GM03348 (cell line): ENCODE data around the gene SLC10A7.

Experiments used
- DNase-seq: peaks from one replicate; pipeline ENCODE4 v3.0.0; 2012; ENCODE audit warnings: low spot score

The SLC10A7 gene

DNA sequence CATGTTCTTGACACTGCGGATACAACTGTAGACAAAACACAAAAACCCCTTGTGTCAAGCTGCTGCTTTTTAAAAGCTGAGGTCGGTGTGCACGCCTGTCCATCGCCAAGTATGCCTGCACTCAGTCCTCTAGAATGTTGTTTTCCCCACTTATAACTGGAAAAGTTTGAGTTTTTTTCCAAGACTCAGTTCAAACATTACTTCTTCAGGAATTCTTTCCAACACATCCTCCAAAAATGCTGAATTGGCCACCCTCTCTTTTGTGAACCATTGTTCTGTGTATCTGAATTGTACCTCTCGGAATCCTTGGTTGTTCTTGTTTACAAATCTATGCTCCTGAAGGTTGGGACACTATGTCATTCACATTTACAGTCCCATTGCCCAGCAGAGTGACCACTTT lies 212.8 kb downstream of the SLC10A7 start:
- DNase-seq: no peak

DNA sequence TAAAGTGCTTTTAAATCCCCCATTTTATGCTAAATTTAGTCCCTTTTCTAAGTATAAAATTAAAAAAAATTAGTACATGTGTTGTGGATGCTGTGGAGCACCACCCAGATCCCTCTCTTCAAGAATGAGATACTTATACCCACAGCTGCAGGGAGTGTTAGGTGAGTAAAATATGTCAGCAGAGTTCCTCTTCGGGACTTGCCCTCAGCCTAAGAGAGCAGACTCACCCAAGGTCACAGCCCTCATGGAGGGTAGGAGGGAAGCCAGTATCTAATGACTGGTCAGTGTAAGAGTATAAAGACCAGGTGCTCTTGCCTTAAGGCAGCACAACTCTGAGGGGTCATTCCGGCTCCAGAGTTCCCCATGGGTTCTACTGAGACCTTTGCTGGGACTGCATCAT lies 218.9 kb downstream of the SLC10A7 start:
- no peak for DNase-seq

DNA sequence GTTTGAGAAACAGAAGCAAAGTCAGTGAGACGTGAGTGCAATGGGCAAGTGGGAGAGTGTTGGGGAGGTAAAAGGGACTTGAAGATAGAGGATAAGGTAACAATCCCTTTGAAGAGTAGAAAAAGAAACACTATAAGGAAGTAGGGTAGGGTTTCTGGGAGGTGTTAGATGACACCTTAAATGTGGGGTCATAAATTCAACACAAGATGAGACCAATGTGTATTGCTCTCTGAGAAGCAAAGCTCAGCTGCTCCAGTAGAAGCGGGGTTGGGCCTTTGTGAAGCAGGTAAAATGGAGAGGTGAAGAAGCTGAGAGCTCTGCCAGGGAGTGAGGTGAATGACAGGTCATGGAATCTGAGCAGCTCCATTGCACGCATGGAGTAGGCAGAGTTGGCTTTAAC lies 222.1 kb downstream of the SLC10A7 start:
- no peak for DNase-seq

DNA sequence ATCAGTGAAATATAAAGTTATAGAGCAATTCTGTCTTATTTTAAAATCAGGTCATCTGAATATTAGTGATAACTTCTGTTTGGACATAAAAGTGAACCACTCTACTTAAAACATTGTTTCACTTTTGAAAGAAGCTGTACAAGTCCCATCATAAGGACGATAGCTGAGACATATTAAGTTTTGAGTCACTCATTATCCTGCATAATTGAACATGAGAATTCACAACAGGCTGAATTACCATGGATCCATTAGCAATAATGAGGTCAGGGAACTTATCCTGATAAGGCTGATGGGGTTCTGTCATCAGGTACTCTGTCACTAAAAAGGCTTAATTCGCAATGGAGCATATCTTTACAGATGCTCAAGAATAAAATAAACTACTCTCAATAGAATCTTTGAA lies 227.0 kb downstream of the SLC10A7 start:
- no peak for DNase-seq

DNA sequence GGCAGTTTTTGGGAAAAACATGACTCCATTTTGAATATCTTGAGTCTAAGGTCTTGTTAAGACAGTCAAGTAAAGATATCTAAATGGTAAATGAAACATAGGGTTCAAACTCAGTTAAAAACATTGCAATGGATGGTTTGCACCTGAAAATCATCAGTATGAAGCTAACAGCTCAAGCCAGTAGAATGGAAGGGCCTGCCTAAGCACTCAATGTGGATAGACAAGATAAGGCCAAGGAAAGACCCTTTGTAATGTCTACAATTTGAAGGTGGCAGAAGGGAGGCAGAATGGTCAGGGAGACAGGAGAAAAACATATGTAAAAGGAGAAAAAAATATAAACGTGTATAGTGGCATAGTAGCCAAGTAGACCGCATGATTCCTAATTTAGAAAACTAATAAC lies 229.2 kb downstream of the SLC10A7 start:
- no peak for DNase-seq

DNA sequence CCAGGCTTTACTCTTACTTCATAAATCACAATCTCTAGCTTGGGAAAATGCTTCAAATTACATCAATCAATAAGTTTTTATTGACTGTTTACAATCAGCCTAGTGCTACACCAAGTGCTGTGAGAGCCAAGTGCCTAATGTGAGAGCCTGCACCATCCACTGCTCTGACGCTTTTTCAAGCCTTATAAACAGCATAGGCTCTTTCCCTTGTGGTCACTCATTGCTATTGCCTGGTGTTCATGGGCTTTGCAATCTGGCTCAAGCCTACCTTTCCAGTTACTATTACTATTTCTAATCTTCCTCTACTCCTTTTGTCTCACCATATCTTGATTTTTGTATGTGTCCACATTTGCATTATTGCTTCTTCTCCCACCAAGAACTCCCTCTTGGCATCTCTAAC lies 230.4 kb downstream of the SLC10A7 start:
- no peak for DNase-seq

DNA sequence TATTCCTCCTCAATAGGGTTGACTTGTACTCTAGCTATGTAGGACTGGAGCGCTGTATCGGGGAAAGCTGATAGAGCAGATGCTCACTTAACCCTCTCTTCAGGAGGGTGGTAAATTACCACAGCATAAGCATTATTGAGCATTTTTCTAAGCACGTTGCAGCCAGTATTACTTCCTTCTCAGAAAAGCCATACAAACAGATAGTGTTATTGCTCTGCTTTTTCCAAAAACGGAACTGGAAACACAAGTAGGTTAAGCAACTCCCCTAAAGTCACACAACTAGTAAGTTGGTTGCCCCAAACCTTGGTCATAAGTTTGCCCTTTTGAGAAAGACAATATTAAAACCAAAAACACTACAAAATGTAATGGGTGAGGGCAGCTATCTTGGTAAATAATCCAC lies 233.5 kb downstream of the SLC10A7 start:
- no peak for DNase-seq

DNA sequence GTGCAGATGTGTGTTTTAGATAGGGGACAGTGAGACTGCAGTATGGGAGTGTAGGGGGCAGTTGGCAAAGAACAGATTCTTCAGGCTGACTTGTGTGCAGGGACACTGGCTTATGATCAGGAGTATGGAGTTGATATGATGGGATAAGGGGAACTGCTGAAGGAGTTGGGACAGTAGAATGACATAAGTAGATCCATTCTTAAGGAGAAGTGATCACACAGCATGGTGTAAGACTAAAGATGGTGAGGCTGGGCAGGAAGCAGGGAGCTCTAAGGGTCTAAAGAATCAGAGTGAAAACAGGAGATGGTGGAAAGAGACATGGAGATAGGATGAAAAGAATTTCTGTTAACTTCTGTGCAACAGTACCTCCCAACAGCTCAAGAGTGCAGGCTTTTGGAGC lies 236.7 kb downstream of the SLC10A7 start:
- DNase-seq: no peak

DNA sequence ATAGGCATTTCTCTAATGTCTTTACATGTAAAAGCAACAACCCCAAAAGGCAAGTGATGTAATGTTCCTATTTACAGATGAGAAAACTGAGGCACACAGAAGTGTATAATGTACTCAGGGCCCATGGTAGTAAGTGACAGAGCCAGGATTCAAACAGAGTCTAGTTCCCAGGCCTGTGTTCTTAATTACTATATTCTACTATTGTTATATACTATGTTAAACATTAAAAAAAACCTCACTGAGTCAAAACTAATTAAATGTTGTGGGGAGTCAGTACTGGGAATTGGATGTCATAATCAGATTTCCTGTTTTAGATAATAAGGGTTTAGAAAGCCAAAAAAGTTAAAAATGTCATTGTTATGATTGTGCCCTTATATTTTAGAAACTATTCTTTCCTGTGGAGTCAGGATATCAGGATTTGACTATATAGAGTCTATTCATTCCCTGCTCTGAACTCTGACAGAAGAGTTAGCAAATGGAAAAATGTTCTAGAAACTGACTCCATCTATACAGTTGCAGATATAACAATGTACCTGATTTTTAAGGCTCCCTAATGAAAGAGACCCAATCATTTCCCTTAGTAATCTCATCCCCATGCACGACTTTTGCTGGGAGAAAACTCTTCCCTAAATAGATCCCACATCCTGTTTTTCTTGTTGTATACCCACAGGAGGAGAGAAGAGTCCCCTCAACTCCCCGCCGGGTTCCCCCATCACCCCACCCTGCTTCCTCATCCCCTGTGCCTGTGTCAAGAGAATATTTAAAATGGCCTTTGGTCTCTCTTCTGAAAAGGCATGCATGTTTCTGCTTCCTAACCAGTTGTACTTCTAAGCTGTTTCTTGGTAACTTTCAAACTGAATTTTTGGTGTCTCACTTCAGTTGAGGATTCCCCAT lies 237.7 kb downstream of the SLC10A7 start:
- DNase-seq: no peak

DNA sequence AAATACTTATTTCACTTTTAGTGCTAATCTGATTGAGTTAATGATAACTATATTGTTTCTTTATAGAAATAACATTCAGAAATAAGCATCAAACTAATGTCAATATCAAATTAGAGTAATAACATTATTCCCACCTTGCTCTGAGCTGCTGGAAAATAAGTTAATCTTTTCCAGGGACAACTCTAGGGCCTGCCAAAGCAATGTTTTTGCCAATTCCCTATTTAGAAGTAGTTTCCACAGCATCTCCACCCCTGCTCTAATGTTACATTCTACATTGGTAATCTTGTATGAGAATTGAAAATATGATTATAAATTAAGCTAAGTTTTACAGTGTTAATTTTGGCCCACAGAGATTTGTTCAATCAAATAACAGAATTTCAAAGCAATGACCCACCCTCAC lies 239.1 kb downstream of the SLC10A7 start:
- DNase-seq: no peak

DNA sequence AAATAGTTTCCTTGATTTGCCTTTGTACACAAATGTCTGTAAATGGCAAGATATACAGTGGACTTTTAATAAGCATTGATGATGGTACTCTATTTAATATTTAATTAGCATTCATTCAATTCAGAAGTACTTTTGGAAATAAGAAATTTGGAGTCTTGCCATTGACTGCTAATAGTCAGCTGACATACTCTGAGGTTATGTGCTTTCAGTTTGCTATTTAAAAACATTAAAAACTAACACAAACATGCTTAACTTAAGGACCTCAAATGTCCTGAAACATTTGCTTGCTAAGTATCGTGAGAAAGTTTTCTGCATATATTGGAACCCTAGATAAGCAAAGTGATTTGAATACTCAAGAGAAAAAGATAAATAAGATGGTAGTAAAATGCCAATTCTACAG lies 242.8 kb downstream of the SLC10A7 start:
- DNase-seq: no peak

DNA sequence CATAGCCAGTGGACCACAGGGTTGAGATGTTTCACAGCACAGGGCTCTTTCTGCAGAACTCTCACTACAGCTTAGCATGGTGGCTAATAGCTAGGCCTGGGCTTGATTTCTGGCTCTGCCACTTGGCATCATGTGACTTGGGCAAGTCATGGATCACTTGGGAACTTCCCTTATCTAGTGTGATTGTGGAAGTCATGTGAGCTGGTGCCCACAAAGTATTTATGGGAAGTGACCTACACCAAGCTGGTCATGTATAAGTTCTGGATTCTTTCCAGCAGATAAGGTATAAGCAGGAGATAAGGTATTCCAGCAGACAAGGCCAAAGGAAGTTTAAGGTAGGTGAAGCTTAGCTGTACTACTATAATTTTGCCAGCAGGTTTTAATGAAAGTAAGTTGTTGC lies 246.4 kb downstream of the SLC10A7 start:
- DNase-seq: no peak

DNA sequence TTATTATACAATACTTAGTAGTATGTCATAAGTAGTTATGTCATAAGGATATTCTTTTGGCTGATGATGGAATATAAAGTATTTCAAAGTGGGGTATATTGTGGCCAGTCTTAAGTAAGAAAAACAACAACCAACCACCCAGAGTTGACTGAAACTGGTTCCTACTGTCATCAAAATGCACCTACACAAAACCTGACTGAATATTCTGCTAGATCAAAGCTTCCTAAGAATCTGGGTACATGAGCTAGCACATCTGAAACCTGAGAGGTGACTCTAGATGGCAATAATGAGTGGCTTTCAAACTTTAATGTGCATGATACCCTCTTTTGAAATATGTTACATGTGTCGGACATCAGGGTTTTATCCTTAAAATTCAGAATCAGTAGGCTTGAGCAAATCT lies 247.0 kb downstream of the SLC10A7 start:
- DNase-seq: no peak

DNA sequence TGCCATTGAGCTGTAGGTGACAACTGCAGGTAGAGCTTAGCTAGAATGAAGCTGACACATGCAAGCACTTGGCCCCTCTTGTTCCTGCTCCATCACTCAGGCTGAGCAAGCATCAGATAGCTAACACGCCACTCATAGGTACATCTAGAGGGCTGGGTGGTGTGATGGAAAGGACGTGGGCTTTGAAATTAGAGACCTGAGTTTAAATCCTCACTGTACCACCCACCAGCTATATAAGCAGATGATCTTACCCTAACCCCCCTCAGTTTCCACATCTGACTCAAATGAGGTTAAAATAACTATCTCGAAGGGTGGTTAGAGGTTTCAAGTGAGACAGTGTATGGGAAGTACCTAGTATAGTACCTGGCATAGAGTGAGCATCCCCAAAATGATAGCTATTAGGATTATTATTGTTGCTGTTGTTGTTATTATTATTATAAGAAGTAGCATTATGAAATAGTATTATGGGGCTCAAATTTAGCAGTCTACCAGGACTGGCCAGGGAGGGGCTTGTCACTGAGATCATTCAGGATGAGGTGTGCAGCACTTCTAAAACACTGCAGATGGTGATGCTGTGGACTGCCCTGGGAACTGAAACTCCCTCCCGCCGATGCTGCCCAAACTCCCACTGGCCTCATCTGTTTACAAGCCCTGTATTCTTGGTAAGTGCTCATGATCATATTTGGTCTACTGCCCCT lies 248.4 kb downstream of the SLC10A7 start:
- DNase-seq: no peak

DNA sequence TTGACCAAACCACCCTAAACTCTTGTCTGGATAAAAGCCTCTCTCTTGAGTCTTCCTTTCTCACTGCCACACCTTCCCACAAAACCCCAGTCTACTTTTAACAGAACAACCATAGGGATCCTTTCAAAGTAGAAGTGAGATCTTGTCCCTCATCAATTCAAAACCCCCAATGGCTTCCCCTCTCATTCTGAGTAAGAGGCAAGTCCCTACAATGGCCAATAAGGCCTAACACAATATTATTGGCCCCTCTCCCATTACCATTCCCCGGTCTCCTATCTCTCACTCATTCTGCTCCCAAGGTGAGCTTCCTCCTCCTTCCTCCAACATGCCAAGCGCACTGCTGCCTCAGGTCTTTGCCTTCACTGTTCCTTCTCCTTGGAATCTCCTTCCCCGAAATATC lies 250.3 kb downstream of the SLC10A7 start:
- DNase-seq: no peak

DNA sequence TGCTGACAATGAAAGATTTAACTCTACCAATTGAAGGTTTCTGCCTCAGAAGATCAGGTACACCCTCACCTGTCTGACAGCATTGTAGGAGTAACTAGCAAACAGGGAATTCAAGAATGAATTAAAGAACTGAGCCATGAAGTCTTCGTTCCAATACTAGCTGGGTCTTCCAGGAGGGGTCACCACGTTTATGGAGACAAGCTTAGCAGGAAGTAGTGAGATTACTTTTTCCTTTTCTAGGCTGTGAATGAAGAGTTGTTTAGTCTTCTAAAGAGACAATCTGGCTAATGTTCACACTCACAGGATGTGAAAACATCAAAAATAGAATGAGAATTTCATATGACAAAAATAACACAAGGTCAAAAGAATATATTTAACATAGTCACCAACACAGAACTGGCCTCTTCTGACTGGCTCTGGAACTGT lies 252.5 kb downstream of the SLC10A7 start:
- no peak for DNase-seq

DNA sequence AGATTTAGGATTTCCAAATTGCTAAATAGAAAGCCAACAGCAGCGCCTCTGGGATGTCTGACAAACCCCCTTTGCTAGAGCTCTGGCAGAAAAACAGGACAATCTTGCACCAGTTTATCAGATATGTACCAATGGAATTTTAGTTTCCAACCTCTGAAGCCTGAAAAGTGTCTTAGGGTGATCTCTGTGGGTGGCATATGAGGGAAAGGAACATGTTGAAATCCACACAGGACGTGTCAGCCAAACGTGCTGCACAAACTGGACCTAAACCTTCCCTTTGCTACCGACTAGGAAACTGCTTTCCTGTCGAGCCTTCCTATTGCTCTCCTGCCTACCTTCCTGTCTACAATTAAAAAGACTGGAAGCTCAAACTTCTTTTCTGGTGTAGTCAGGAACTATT lies 253.9 kb downstream of the SLC10A7 start:
- DNase-seq: no peak

DNA sequence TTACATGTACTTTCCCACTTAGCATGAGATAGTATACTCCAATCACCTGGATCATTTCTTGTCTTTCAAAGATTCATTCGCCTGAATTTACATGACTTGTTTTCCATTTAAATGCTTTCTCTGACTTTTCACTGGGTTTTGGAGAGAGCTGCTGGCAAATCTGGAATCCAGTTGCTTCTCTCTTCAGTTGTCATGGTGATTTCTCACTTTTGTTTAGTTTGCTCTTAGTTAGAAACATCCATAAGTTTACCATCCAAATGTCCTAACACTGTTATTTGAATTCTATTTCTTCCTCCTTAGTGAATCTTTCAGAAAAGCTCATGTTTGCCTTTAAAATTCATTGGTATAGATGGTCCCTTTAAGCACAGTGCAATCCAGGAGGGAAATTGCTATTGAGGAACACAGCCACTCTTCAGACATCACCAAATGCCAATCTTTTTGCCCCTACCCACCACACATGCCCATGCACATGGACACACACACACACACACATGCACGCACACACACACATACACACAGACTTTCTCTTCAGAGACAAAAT lies 255.7 kb downstream of the SLC10A7 start:
- DNase-seq: no peak

DNA sequence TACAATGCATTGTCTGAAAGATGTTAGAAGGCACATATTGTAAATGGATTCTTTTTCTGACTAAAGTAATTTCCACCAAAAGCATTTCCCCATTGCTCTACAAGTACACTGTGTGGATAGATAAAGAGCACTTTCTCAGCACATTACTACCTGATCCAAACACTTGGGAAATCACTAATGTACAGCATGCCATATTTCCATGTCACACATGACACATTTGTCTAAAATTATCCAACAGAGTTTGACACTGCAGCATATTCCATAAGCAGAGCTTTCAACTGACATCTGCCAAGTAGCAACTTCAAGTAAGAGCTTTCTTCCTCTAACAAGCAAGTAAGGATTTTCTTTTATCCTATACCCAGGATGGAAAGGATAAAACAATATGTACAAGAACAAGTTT lies 257.9 kb downstream of the SLC10A7 start:
- DNase-seq: no peak

DNA sequence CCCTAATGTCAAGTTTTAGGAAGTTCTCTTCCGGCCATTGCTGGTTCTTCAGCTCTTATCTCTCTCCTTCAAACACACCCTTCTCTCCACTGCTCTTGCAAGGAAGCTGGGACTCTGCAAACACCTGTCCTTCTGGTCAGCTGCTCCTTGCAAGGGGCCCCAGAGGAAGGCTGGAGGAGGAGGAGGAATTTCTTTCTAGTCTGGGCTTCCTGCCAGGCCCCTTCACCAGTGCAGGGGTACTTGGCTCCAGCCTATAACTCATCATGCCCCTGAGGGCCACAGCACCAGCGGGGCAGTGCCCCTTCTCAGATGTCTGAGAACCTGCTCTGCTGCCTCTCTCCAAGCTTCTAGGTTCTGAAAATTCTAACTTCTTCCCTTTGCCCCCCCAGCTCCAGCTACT lies 260.7 kb downstream of the SLC10A7 start:
- DNase-seq: no peak

DNA sequence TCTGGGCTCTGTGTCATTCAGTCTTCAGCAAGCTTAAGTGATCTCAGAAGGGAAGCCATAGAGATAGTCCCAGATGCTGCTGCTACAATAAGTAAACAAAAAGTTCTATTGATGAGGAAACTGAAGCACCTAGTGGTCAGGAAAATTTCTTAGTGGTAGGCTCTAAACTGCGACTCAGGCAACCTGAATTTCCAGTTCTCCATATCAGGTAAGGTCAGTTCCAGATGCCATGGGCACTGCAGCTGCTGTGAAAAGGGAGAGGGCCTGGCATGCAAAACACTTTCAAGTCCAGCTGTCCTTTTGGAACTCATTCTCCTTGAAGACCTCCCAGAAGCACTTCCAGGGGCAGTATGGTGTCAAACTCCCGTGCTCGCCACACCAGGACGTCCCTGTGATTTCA lies 261.2 kb downstream of the SLC10A7 start:
- DNase-seq: no peak

DNA sequence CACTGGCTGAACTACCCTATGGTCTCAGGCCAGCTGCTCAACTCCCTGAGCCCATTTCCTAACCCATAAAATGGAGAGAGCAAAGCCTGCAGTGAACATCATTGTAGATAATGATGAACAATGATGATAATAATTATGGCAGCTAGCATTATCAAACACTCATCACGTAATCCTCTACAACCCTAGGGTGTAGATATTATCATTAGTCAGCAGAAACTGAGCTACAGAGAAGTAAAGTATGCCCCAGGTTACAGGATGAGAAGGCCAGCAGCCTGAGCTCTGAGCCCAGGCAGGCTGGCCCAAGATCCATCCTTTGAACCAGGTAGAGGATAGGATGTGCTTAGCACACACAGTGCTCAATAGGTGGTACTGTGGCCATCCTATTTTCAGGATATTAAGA lies 264.2 kb downstream of the SLC10A7 start:
- no peak for DNase-seq

DNA sequence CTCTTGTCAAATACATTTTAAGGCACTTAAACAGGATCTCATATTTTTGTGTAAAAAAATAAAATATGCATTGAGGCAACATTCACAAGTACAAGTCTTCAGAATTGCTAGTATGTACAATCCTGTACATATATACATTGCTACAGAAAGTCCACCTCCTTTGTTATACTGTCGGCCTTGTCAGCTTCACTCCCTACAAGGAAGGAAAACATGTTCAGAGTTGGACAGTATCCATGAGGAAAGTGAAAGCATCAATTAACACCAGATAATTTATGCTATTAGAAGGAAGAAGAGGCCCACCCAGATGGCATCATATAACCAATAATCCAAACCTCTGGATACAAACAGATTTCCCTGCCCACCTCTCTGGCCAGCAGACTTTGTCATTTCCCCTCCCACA lies 265.4 kb downstream of the SLC10A7 start:
- no peak for DNase-seq
